Measurements from ENCODE around the gene FRMD4A.
"Not testable (repeated sequence)": the region's sequence is repeated elsewhere in the genome, so short reads cannot be mapped to it uniquely, and the experiment has no call there.

The FRMD4A gene

GRCh38 chr10:13829790-13830189, 500.9 kb downstream of the FRMD4A start:
- DNase-seq: no peak

GRCh38 chr10:13828284-13828683, 502.4 kb downstream of the FRMD4A start:
- DNase-seq: not testable (repeated sequence)

- DNase-seq: no peak
Measured at GRCh38 chr10:13827076-13827797, 503.5 kb downstream of the FRMD4A start.

GRCh38 chr10:13823709-13824405, 506.9 kb downstream of the FRMD4A start:
- DNase-seq: no peak

GRCh38 chr10:13823096-13823708, 507.5 kb downstream of the FRMD4A start:
- DNase-seq: no peak

GRCh38 chr10:13822490-13822889, 508.2 kb downstream of the FRMD4A start:
- DNase-seq: no peak

- DNase-seq: no peak
Measured at GRCh38 chr10:13820964-13821337, 509.8 kb downstream of the FRMD4A start.

- DNase-seq: no peak
Measured at GRCh38 chr10:13820119-13820963, 510.4 kb downstream of the FRMD4A start.

- DNase-seq: no peak
Measured at GRCh38 chr10:13816195-13816925, 514.4 kb downstream of the FRMD4A start.

GRCh38 chr10:13815756-13816155, 515.0 kb downstream of the FRMD4A start:
- no peak for DNase-seq

- no peak for DNase-seq
Measured at GRCh38 chr10:13813550-13813949, 517.2 kb downstream of the FRMD4A start.

- no peak for DNase-seq
Measured at GRCh38 chr10:13812804-13813203, 517.9 kb downstream of the FRMD4A start.

GRCh38 chr10:13810568-13810967, 520.2 kb downstream of the FRMD4A start:
- no peak for DNase-seq

- DNase-seq: no peak
Measured at GRCh38 chr10:13809427-13809826, 521.3 kb downstream of the FRMD4A start.

GRCh38 chr10:13808556-13809391, 522.0 kb downstream of the FRMD4A start:
- DNase-seq: no peak

- no peak for DNase-seq
Measured at GRCh38 chr10:13806419-13806818, 524.3 kb downstream of the FRMD4A start.

GRCh38 chr10:13803566-13804554, 526.9 kb downstream of the FRMD4A start:
- no peak for DNase-seq

GRCh38 chr10:13801907-13802288, 528.8 kb downstream of the FRMD4A start:
- no peak for DNase-seq

- no peak for DNase-seq
Measured at GRCh38 chr10:13801156-13801906, 529.4 kb downstream of the FRMD4A start.

- no peak for DNase-seq
Measured at GRCh38 chr10:13797164-13797563, 533.6 kb downstream of the FRMD4A start.
